GM12878 (cell line): ENCODE measurements around the gene DPF3. TPM values are rescaled to one million over a fixed set of nuclear protein-coding genes. Genes with fewer than 3 reads are reported as not detected.

Source experiments
- ATAC-seq: fragments of 200-7000 bp; cut with Tn5 transposase; 3 replicates; pipeline ENCODE4 v1.9.1; 2020; ENCODE audit warnings: mild to moderate bottlenecking, moderate library complexity
- BruUV-seq: library from RNA; stranded (reverse); fragments of 400-500 nt; replicated peaks from 2 replicates; lab custom pipeline; 2021; lab: Mats Ljungman, UMichigan
- CTCF ChIA-PET: fragments of 300-600 bp; sonication (Branson Sonifier 250); formaldehyde crosslinking; extraction: SDS; loops from one replicate; lab custom pipeline; 2021; ENCODE audit warnings: inconsistent platforms; lab: Yijun Ruan, JAX
- POLR2A ChIA-PET: fragments of 350-600 bp; formaldehyde crosslinking; extraction: SDS; loops from one replicate; lab custom pipeline; 2021; ENCODE audit warnings: inconsistent platforms; lab: Charles Lee
- RAD21 ChIA-PET: fragments of 300-600 bp; sonication (Branson Sonifier 250); formaldehyde crosslinking; loops from one replicate; lab custom pipeline; 2023; ENCODE audit warnings: antibody characterized with exemption; ENCODE audit not compliant: unreplicated experiment; lab: Charles Lee
- SMC1A ChIA-PET: fragments of 300-600 bp; sonication (Branson Sonifier 250); formaldehyde crosslinking; loops from one replicate; lab custom pipeline; 2023; ENCODE audit not compliant: unreplicated experiment, uncharacterized antibody; lab: Charles Lee
- DNase-seq: peaks from one replicate; pipeline ENCODE4 v3.0.0-alpha.2; 2011; ENCODE audit warnings: low read depth, low spot score
- FAIRE-seq: peaks from 3 replicates; lab custom pipeline; 2011; peaks lifted over from hg19 to GRCh38; lab: Jason Lieb, UNC
- H2AFZ ChIP-seq: 2 replicates; pipeline ENCODE4 v1.6.0; 2011; ENCODE audit warnings: low read depth, low read length, control low read depth; ENCODE audit not compliant: control insufficient read depth
- H3K27ac ChIP-seq: 2 replicates; pipeline ENCODE4 v1.5.1; 2011; ENCODE audit warnings: control low read depth; ENCODE audit not compliant: control insufficient read depth, insufficient read depth
- H3K27me3 ChIP-seq, 2 experiments: replicated peaks in 1 of 2; 2 replicates each; pipeline versions ENCODE4 v1.6.0 to v1.6.1; 2011; ENCODE audit warnings: low read length in 1 of 2; ENCODE audit not compliant: control insufficient read depth in 2 of 2, insufficient read depth in 2 of 2
- H3K36me3 ChIP-seq, 2 experiments: 2 replicates each; pipeline ENCODE4 v1.5.1; 2011; ENCODE audit warnings: low read length in 1 of 2; ENCODE audit not compliant: control insufficient read depth in 2 of 2, insufficient read depth in 2 of 2
- H3K4me1 ChIP-seq: 2 replicates; pipeline ENCODE4 v1.6.1; 2011; ENCODE audit warnings: mild to moderate bottlenecking, low read length, moderate library complexity, mixed read lengths; ENCODE audit not compliant: control insufficient read depth, insufficient read depth
- H3K4me2 ChIP-seq: 2 replicates; pipeline ENCODE4 v1.6.0; 2011; ENCODE audit warnings: control low read depth; ENCODE audit not compliant: control insufficient read depth, insufficient read depth
- H3K4me3 ChIP-seq: fragments of 200-600 bp; sonication (generic); 2 replicates; pipeline ENCODE4 v1.5.1; 2016
- H3K79me2 ChIP-seq: 2 replicates; pipeline ENCODE4 v1.6.0; 2011; ENCODE audit warnings: low read length; ENCODE audit not compliant: control insufficient read depth, insufficient read depth
- H3K9ac ChIP-seq: 2 replicates; pipeline ENCODE4 v1.8.0; 2011; ENCODE audit warnings: low read length, control low read depth, mixed read lengths; ENCODE audit not compliant: control insufficient read depth, insufficient read depth
- H3K9me3 ChIP-seq: replicated peaks from 3 replicates; pipeline ENCODE4 v1.5.1; 2011; ENCODE audit warnings: mild to moderate bottlenecking, low read length; ENCODE audit not compliant: control insufficient read depth, insufficient read depth
- H4K20me1 ChIP-seq: 2 replicates; pipeline ENCODE4 v1.6.0; 2011; ENCODE audit not compliant: control insufficient read depth, insufficient read depth
- ASH2L ChIP-seq: fragments of 300-600, 200-600 bp; sonication (generic); IDR thresholded peaks from 2 replicates; pipeline ENCODE4 v1.6.1; 2017; ENCODE audit warnings: low read depth, mild to moderate bottlenecking, borderline replicate concordance
- ATF7 ChIP-seq: fragments of 450-650 bp; IDR thresholded peaks from 2 replicates; pipeline ENCODE4 v1.6.1; 2016; ENCODE audit warnings: low read depth, mild to moderate bottlenecking
- BMI1 ChIP-seq: fragments of 450-650 bp; IDR thresholded peaks from 2 replicates; pipeline ENCODE4 v1.6.1; 2016; ENCODE audit warnings: mild to moderate bottlenecking, moderate library complexity, borderline replicate concordance
- DPF2 ChIP-seq: fragments of 450-650 bp; IDR thresholded peaks from 2 replicates; pipeline ENCODE4 v1.6.1; 2017; ENCODE audit warnings: mild to moderate bottlenecking
- MEF2A ChIP-seq: IDR thresholded peaks from 2 replicates; pipeline ENCODE4 v1.6.1; 2011; ENCODE audit warnings: low read depth, mild to moderate bottlenecking, low read length, moderate library complexity; ENCODE audit not compliant: insufficient read depth
- NR2C2 ChIP-seq: IDR thresholded peaks from 2 replicates; pipeline ENCODE4 v1.6.1; 2011; ENCODE audit warnings: borderline replicate concordance, low read depth; ENCODE audit not compliant: control insufficient read depth, insufficient read length
- NRF1 ChIP-seq: conservative IDR thresholded peaks from 2 replicates; pipeline ENCODE4 v1.6.1; 2011; ENCODE audit warnings: mild to moderate bottlenecking, low read depth, low read length, improper control_type of control experiment
- RBBP5 ChIP-seq: fragments of 200-600 bp; sonication (generic); conservative IDR thresholded peaks from 2 replicates; pipeline ENCODE4 v1.6.1; 2016
- SREBF1 ChIP-seq: IDR thresholded peaks from 2 replicates; pipeline ENCODE4 v1.6.1; 2012; ENCODE audit warnings: mild to moderate bottlenecking, low read length
- SRF ChIP-seq, 2 experiments: IDR thresholded peaks; 2 replicates each; pipeline ENCODE4 v1.6.1; 2011; ENCODE audit warnings: low read depth in 2 of 2, low read length in 2 of 2, mild to moderate bottlenecking in 1 of 2, moderate library complexity in 1 of 2
- WGBS: methylation state at CpG from one replicate; pipeline ENCODE4 v1.1.6; 2016; ENCODE audit warnings: low lambda C conversion rate; ENCODE audit not compliant: insufficient replicate concordance, insufficient coverage; ENCODE audit errors: missing lambda C conversion rate; 5-methylcytosine and 5-hydroxymethylcytosine counted together
- in situ Hi-C: fragments of 300-500 bp; cut with MboI; formaldehyde crosslinking; loops from 9 replicates; pipeline ENCODE4 v1.14.3; 2018; ENCODE audit warnings: mixed read lengths
- intact Hi-C: fragments of 100-400 bp; cut with micrococcal nuclease; formaldehyde crosslinking; loops from one replicate; pipeline ENCODE4 v1.14.2; 2022; ENCODE audit not compliant: unreplicated experiment
- polyA plus RNA-seq, 11 experiments: library from polyadenylated mRNA; depleted of rRNA in 4 of 11; unstranded in 6 of 11; stranded (reverse) in 5 of 11; fragments of >200 nt; fragmentation: Nextera tagmentation in 4 of 11; fragmentation: Illumina TruSeq in 1 of 11; extraction: Ambion mirVana in 4 of 11; extraction: Trizol in 1 of 11; gene quantifications; 1 replicate in 1 of 11; 2 replicates in 10 of 11; pipeline versions ENCODE4 v1.2.1 to v1.2.3, GENCODE V29; 2011 to 2016; ENCODE audit warnings: inconsistent platforms in 2 of 11, missing spikeins in 2 of 11, low read depth in 1 of 11
- total RNA-seq, 4 experiments: library from RNA; depleted of rRNA in 3 of 4; stranded (reverse); fragments of >200 nt in 3 of 4; fragmentation: Illumina TruSeq in 1 of 4; extraction: Trizol in 1 of 4; gene quantifications; 2 replicates each; pipeline versions ENCODE4 v1.2.1 to v1.2.3, GENCODE V29; 2013 to 2021
- TF ChIP-seq, protein P1 (sequence below): IDR thresholded peaks from 2 replicates; pipeline ENCODE4 v1.6.1; 2012; ENCODE audit warnings: mild to moderate bottlenecking, low read depth, low read length
- TF ChIP-seq, protein P2 (sequence below): fragments of 450-650 bp; IDR thresholded peaks from 2 replicates; pipeline ENCODE4 v1.6.1; 2017; ENCODE audit warnings: borderline replicate concordance
- TF ChIP-seq, protein P3 (sequence below): fragments of 450-650 bp; IDR thresholded peaks from 2 replicates; pipeline ENCODE4 v1.6.1; 2018; ENCODE audit warnings: mild to moderate bottlenecking, low read depth, moderate library complexity; ENCODE audit not compliant: partially characterized antibody

Gene DPF3
- total and polyA plus RNA-seq, 10 of the 15 experiments (the other 5 are each of a cell fraction or from before 2014, with no cell fraction given): 0.69 to 8.0 (median 2.2) TPM

DNA sequence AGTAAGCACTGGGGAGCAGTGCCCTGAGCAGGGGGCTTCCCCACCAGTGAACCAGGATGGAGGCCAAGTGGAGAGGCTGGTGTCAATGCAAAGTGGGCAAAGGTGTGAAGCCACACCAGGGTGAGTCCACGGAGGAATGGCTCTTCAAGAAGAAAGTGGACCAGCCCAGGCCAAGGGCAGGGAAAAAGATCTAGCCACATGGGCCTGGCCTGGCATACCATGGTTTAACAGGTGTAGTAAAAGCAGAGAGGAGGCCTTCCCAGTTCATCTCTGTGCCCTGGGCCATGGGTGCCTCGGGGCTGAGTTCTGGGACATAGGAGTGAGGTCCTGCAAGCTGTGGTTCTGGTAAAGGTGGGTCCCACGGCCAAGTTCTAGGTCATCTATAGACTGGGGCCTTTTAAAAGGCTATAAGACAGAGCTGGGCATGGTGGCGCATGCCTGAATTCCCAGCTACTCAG is 153.4 kb downstream of the DPF3 start (continued):
- TF ChIP-seq, protein P1, sequence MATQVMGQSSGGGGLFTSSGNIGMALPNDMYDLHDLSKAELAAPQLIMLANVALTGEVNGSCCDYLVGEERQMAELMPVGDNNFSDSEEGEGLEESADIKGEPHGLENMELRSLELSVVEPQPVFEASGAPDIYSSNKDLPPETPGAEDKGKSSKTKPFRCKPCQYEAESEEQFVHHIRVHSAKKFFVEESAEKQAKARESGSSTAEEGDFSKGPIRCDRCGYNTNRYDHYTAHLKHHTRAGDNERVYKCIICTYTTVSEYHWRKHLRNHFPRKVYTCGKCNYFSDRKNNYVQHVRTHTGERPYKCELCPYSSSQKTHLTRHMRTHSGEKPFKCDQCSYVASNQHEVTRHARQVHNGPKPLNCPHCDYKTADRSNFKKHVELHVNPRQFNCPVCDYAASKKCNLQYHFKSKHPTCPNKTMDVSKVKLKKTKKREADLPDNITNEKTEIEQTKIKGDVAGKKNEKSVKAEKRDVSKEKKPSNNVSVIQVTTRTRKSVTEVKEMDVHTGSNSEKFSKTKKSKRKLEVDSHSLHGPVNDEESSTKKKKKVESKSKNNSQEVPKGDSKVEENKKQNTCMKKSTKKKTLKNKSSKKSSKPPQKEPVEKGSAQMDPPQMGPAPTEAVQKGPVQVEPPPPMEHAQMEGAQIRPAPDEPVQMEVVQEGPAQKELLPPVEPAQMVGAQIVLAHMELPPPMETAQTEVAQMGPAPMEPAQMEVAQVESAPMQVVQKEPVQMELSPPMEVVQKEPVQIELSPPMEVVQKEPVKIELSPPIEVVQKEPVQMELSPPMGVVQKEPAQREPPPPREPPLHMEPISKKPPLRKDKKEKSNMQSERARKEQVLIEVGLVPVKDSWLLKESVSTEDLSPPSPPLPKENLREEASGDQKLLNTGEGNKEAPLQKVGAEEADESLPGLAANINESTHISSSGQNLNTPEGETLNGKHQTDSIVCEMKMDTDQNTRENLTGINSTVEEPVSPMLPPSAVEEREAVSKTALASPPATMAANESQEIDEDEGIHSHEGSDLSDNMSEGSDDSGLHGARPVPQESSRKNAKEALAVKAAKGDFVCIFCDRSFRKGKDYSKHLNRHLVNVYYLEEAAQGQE: no peak

DNA sequence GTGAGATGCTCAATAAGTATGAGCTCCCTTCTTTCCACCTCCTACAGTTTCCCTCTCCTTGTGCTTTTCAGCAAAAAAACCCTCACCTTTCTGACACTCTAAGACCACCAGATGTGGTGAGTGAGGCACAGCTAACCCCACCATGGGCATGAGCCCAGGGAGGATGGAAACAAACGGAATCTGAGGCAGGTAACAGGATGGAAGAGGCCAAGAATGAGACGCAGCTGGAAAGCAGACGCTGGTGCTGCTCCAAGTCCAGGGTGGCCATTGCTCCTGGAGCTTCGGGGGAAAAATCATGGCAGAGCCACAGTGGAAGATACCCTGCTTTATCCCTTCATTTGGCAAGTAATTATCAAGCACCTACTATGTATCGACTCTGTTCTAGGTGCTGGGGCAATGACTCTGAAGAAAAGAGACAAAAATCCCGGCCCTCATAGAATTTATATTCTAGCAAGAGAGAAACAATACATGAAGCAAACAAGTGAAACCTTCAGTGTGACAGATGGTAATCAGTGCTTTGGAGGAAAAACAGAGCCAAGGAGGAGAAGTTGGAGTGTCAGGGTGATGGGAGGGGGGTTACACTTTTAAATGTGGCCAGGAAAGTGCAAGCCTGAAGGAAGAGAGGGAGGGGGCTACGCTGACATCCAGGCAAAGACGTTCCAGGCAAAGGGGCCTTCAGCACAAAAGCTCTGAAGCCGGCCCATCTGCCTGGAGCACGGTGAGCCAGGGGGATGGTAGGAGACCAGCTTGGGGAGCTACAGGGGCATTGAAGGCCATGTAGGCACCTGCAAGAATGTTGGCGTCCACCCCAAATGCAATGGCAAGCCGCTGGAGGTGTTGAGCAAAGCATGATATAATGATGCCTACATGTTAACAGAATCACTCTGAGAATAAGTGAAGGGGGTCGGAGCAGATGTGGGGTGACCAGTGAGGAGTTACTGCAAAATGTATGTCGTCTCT is 154.2 kb downstream of the DPF3 start:
- Histone ChIP-seq H3K9me3 (no peaks in the 10 kb centered on the region), H2AFZ (no peak overlapping the region), H4K20me1 (no peaks in the 10 kb centered on the region), H3K4me2 (no peak overlapping the region), H3K4me1 (no peaks in the 10 kb centered on the region), H3K36me3 (no peaks in the 10 kb centered on the region), H3K79me2 (no peaks in the 10 kb centered on the region), H3K27me3 (no peaks in the 10 kb centered on the region; a peak in 1 of 4 replicates), H3K27ac (no peak overlapping the region), H3K4me3 (no peak overlapping the region), H3K9ac (no peak overlapping the region)
- RAD21 ChIA-PET: no interaction called here
- no peak for ATAC-seq
- no TSS peak for BruUV-seq
- SMC1A ChIA-PET: interaction anchor here (0.7 to 1.1 kb wide), 3 partner anchors 9 to 223 kb away, joined by 3 read pairs; no protein-coding TSS in a partner anchor
- CTCF ChIA-PET: interaction anchor here (0.6 to 0.9 kb wide), 3 partner anchors 18 to 226 kb away, joined by 3 read pairs; no protein-coding TSS in a partner anchor
- in situ Hi-C loops: no loop called here
- intact Hi-C loops: no loop called here
- FAIRE-seq: no peak
- DNase-seq: no peak
- POLR2A ChIA-PET: interaction anchor here (0.7 kb wide), 1 partner anchor 68 kb away, joined by 3 read pairs; no protein-coding TSS in a partner anchor
- WGBS: 70% methylated on average over 14 of the region's 14 CpGs
- TF ChIP-seq NRF1 (no peak), ATF7 (no peak), SRF (IDR thresholded peaks at IDR 0.05; ENCODE audit: low read depth in 2 of 2, low read length in 2 of 2) (no peak), MEF2A (no peak), RBBP5 (no peak), BMI1 (no peak), ASH2L (no peak), DPF2 (no peak), NR2C2 (no peak), SREBF1 (no peak)
- TF ChIP-seq, protein P2, sequence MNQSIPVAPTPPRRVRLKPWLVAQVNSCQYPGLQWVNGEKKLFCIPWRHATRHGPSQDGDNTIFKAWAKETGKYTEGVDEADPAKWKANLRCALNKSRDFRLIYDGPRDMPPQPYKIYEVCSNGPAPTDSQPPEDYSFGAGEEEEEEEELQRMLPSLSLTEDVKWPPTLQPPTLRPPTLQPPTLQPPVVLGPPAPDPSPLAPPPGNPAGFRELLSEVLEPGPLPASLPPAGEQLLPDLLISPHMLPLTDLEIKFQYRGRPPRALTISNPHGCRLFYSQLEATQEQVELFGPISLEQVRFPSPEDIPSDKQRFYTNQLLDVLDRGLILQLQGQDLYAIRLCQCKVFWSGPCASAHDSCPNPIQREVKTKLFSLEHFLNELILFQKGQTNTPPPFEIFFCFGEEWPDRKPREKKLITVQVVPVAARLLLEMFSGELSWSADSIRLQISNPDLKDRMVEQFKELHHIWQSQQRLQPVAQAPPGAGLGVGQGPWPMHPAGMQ: no peak
- TF ChIP-seq, protein P3, sequence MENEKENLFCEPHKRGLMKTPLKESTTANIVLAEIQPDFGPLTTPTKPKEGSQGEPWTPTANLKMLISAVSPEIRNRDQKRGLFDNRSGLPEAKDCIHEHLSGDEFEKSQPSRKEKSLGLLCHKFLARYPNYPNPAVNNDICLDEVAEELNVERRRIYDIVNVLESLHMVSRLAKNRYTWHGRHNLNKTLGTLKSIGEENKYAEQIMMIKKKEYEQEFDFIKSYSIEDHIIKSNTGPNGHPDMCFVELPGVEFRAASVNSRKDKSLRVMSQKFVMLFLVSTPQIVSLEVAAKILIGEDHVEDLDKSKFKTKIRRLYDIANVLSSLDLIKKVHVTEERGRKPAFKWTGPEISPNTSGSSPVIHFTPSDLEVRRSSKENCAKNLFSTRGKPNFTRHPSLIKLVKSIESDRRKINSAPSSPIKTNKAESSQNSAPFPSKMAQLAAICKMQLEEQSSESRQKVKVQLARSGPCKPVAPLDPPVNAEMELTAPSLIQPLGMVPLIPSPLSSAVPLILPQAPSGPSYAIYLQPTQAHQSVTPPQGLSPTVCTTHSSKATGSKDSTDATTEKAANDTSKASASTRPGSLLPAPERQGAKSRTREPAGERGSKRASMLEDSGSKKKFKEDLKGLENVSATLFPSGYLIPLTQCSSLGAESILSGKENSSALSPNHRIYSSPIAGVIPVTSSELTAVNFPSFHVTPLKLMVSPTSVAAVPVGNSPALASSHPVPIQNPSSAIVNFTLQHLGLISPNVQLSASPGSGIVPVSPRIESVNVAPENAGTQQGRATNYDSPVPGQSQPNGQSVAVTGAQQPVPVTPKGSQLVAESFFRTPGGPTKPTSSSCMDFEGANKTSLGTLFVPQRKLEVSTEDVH: no peak
